Neural cell (in vitro differentiated cells): ENCODE data around the gene ADCY5.

ENCODE experiments used
- EP300 ChIP-seq: fragments of 450-650 bp; conservative IDR thresholded peaks from 2 replicates; pipeline ENCODE4 v1.6.1; 2014; ENCODE audit warnings: antibody characterized with exemption, mild to moderate bottlenecking, moderate library complexity; ENCODE audit not compliant: poor library complexity, severe bottlenecking
- EZH2 ChIP-seq: fragments of 200-600, 300-800 bp; shearing (Covaris generic), sonication (generic); IDR thresholded peaks from 2 replicates; pipeline ENCODE4 v1.6.1; 2014; ENCODE audit warnings: antibody characterized with exemption, low read length, borderline replicate concordance, mild to moderate bottlenecking; ENCODE audit not compliant: insufficient read depth, poor library complexity, severe bottlenecking
- RAD21 ChIP-seq: fragments of 450-650 bp; conservative IDR thresholded peaks from 2 replicates; pipeline ENCODE4 v1.6.1; 2014; ENCODE audit warnings: antibody characterized with exemption, mild to moderate bottlenecking, moderate library complexity
- TF ChIP-seq, protein P1 (sequence below): fragments of 450-650 bp; IDR thresholded peaks from 2 replicates; pipeline ENCODE4 v1.5.1; 2014; ENCODE audit warnings: antibody characterized with exemption, mild to moderate bottlenecking, moderate library complexity; ENCODE audit not compliant: poor library complexity, severe bottlenecking

DNA sequence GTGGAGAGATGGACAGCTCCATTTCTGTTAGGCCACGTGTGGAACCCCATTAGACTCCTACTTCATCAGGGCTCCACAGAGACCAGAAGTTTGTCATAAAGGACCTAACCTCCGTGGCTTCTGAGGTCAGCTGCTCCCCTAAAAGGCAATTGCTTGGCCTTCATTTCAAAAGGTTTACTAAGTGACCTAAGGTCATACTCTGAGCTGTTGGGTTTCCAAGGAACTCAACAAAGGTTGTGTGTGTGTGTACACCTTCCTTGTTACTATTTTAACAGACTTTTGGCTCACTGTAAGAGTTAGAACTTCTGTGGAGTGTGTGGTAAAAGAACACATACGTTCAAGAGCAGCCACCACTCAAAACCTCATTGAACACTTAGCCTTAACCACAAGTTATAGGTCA is 173.2 kb downstream of the ADCY5 start:
- TF ChIP-seq, protein P1, sequence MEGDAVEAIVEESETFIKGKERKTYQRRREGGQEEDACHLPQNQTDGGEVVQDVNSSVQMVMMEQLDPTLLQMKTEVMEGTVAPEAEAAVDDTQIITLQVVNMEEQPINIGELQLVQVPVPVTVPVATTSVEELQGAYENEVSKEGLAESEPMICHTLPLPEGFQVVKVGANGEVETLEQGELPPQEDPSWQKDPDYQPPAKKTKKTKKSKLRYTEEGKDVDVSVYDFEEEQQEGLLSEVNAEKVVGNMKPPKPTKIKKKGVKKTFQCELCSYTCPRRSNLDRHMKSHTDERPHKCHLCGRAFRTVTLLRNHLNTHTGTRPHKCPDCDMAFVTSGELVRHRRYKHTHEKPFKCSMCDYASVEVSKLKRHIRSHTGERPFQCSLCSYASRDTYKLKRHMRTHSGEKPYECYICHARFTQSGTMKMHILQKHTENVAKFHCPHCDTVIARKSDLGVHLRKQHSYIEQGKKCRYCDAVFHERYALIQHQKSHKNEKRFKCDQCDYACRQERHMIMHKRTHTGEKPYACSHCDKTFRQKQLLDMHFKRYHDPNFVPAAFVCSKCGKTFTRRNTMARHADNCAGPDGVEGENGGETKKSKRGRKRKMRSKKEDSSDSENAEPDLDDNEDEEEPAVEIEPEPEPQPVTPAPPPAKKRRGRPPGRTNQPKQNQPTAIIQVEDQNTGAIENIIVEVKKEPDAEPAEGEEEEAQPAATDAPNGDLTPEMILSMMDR: no peak
- no peak for TF ChIP-seq EP300
- TF ChIP-seq RAD21: no peak
- no peak for TF ChIP-seq EZH2
